ENCODE measurements around the gene TMEM237. TPM values are rescaled to one million over a fixed set of nuclear protein-coding genes. Genes with fewer than 3 reads are reported as not detected.

The TMEM237 gene
- total and polyA plus RNA-seq, 4 donors: 1.2 to 5.2 (median 2.2) TPM

DNA sequence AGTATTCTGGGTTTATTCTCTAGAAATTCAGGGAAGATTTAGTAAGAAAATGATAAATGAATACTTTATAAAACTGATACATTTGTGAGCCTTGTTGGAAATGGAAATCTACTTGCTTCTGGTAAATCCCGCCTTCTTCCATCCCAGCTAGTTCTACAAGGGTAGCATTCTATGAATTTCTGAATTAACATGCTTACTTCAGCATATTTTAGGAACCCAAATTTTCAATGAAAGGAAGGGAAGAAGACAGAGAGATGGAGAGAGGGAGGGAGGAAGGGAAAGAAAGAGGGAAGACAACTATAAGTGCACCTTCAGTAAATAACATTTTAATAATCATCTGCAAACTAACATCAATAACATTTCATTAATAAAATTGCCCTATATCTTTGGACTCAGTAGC is 26.6 kb upstream of the TMEM237 start:
- WGBS: 95% methylated on average over 1 of the region's 1 CpG
- DNase-seq (ENCODE audit: low spot score): no peak
- H3K9me3 ChIP-seq (ENCODE audit: control insufficient read depth in 4 of 4, low read length in 3 of 4): no peaks in the 10 kb centered on the region

GRCh38 chr2:201668402-201668910 is 25.2 kb upstream of the TMEM237 start:
- DNase-seq (ENCODE audit: low spot score): no peak
- Histone ChIP-seq H3K4me3 (ENCODE audit: low read depth in 1 of 3, low read length in 3 of 3) (no peak overlapping the region), H3K27me3 (ENCODE audit: control insufficient read depth in 4 of 4, insufficient read depth in 4 of 4, low read length in 3 of 4) (no peaks in the 10 kb centered on the region), H3K9ac (ENCODE audit: low read depth in 1 of 2, low read length in 2 of 2) (no peak overlapping the region), H3K36me3 (ENCODE audit: control insufficient read depth in 4 of 4, insufficient read depth in 3 of 4, low read depth in 1 of 4, low read length in 3 of 4) (no peaks in the 10 kb centered on the region), H3K9me3 (ENCODE audit: control insufficient read depth in 4 of 4, low read length in 3 of 4) (no peaks in the 10 kb centered on the region), H3K4me1 (ENCODE audit: control insufficient read depth in 4 of 4, insufficient read depth in 4 of 4, low read length in 3 of 4) (no peaks in the 10 kb centered on the region), H3K27ac (ENCODE audit: low read depth in 1 of 2, low read length in 2 of 2) (no peak overlapping the region)
- WGBS: 86% methylated on average over 3 of the region's 3 CpGs
- TF ChIP-seq, protein P1, sequence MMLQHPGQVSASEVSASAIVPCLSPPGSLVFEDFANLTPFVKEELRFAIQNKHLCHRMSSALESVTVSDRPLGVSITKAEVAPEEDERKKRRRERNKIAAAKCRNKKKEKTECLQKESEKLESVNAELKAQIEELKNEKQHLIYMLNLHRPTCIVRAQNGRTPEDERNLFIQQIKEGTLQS (IDR thresholded peaks at IDR 0.05): no peak
- TF ChIP-seq ZBTB33 (IDR thresholded peaks at IDR 0.05) (no peak), RXRA (IDR thresholded peaks at IDR 0.05) (no peak), HNF4G (IDR thresholded peaks at IDR 0.05) (no peak)

More for the DNA sequence above, 26.6 kb upstream of the TMEM237 start:
- Histone ChIP-seq H3K9ac (ENCODE audit: low read depth in 1 of 2, low read length in 2 of 2) (no peak overlapping the region), H3K36me3 (ENCODE audit: control insufficient read depth in 4 of 4, insufficient read depth in 3 of 4, low read depth in 1 of 4, low read length in 3 of 4) (no peaks in the 10 kb centered on the region), H3K4me3 (ENCODE audit: low read depth in 1 of 3, low read length in 3 of 3) (no peak overlapping the region), H3K27ac (ENCODE audit: low read depth in 1 of 2, low read length in 2 of 2) (no peak overlapping the region), H3K4me1 (ENCODE audit: control insufficient read depth in 4 of 4, insufficient read depth in 4 of 4, low read length in 3 of 4) (no peaks in the 10 kb centered on the region), H3K27me3 (ENCODE audit: control insufficient read depth in 4 of 4, insufficient read depth in 4 of 4, low read length in 3 of 4) (no peaks in the 10 kb centered on the region)
- TF ChIP-seq, protein P2, sequence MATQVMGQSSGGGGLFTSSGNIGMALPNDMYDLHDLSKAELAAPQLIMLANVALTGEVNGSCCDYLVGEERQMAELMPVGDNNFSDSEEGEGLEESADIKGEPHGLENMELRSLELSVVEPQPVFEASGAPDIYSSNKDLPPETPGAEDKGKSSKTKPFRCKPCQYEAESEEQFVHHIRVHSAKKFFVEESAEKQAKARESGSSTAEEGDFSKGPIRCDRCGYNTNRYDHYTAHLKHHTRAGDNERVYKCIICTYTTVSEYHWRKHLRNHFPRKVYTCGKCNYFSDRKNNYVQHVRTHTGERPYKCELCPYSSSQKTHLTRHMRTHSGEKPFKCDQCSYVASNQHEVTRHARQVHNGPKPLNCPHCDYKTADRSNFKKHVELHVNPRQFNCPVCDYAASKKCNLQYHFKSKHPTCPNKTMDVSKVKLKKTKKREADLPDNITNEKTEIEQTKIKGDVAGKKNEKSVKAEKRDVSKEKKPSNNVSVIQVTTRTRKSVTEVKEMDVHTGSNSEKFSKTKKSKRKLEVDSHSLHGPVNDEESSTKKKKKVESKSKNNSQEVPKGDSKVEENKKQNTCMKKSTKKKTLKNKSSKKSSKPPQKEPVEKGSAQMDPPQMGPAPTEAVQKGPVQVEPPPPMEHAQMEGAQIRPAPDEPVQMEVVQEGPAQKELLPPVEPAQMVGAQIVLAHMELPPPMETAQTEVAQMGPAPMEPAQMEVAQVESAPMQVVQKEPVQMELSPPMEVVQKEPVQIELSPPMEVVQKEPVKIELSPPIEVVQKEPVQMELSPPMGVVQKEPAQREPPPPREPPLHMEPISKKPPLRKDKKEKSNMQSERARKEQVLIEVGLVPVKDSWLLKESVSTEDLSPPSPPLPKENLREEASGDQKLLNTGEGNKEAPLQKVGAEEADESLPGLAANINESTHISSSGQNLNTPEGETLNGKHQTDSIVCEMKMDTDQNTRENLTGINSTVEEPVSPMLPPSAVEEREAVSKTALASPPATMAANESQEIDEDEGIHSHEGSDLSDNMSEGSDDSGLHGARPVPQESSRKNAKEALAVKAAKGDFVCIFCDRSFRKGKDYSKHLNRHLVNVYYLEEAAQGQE (IDR thresholded peaks at IDR 0.05): no peak
- no peak for TF ChIP-seq ZBTB33 (IDR thresholded peaks at IDR 0.05)
- no peak for TF ChIP-seq GABPA (IDR thresholded peaks at IDR 0.05 in 1 of 2, conservative IDR thresholded peaks at IDR 0.05 in 1 of 2)
- no peak for TF ChIP-seq EGR1 (IDR thresholded peaks at IDR 0.05; ENCODE audit: low read depth in 2 of 2)
- TF ChIP-seq JUND (IDR thresholded peaks at IDR 0.05): no peak
- TF ChIP-seq HNF4G (IDR thresholded peaks at IDR 0.05): no peak

- H3K27ac ChIP-seq (ENCODE audit: low read depth in 1 of 2, low read length in 2 of 2): no peak overlapping the region
- no peaks in the 10 kb centered on the region for H3K4me1 ChIP-seq (ENCODE audit: control insufficient read depth in 4 of 4, insufficient read depth in 4 of 4, low read length in 3 of 4)
- H3K27me3 ChIP-seq (ENCODE audit: control insufficient read depth in 4 of 4, insufficient read depth in 4 of 4, low read length in 3 of 4): no peaks in the 10 kb centered on the region
- no peak overlapping the region for H3K4me3 ChIP-seq (ENCODE audit: low read depth in 1 of 3, low read length in 3 of 3)
- WGBS: 78% methylated on average over 8 of the region's 8 CpGs
- TF ChIP-seq YY1 (IDR thresholded peaks at IDR 0.05) (no peak), FOXA2 (IDR thresholded peaks at IDR 0.05) (no peak)
- DNase-seq (ENCODE audit: low spot score): no peak
- H3K9me3 ChIP-seq (ENCODE audit: control insufficient read depth in 4 of 4, low read length in 3 of 4): no peaks in the 10 kb centered on the region
- no peak overlapping the region for H3K9ac ChIP-seq (ENCODE audit: low read depth in 1 of 2, low read length in 2 of 2)
- no peaks in the 10 kb centered on the region for H3K36me3 ChIP-seq (ENCODE audit: control insufficient read depth in 4 of 4, insufficient read depth in 3 of 4, low read depth in 1 of 4, low read length in 3 of 4)
These were observed 21.0 kb upstream of the TMEM237 start for GRCh38 chr2:201664334-201664733.

All from liver (tissue), 9 donors.